SH-SY5Y (cell line): ENCODE data around the gene PCAT6.

ENCODE experiments used
- GATA2 ChIP-seq: IDR thresholded peaks from 2 replicates; pipeline ENCODE4 v1.6.1; 2011; ENCODE audit warnings: mild to moderate bottlenecking, low read depth, low read length
- GATA3 ChIP-seq: IDR thresholded peaks from 2 replicates; pipeline ENCODE4 v1.6.1; 2011; ENCODE audit warnings: low read depth, mild to moderate bottlenecking, low read length, moderate library complexity

- TF ChIP-seq GATA2 (no peak), GATA3 (no peak)
These were observed 32.3 kb downstream of the PCAT6 start for GRCh38 chr1:202843081-202843480.
